ENCODE results near the gene BOK. TPM values are rescaled to one million over a fixed set of nuclear protein-coding genes. Genes with fewer than 3 reads are reported as not detected.

The BOK gene
- total RNA-seq, 1 experiment from 2014 or later = 41.5 TPM

DNA sequence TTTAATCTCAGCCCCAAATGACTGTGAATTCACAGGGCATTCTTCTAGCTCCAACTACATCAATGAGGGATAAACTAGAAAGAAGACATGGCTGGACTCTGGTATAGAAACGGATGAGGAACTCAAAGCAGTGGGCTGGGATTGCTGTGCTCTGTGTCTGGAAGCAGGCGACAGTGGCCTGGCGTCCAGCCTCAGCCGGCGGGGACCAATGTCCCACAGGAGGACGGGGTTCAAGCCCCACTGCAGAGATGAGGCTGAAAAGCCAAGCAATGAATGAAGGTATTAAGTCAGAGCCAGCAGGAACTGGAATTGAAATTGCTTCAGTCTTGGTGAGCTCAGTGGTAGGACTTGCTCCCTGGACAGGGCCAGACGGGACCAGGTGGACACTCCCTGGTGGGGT, 24.3 kb upstream of the BOK start:
- Histone ChIP-seq H3K4me2 (ENCODE audit: low read length) (no peak overlapping the region), H3K4me3 (replicated peaks in 1 of 2; ENCODE audit: low read depth in 1 of 2, low read length in 2 of 2) (no peak overlapping the region), H3K27me3 (ENCODE audit: insufficient read depth, low read length) (no peaks in the 10 kb centered on the region), H3K9me3 (ENCODE audit: control insufficient read depth in 1 of 2, insufficient read depth in 1 of 2, low read depth in 1 of 2, low read length in 2 of 2) (no peaks in the 10 kb centered on the region), H3K9me2 (ENCODE audit: insufficient read depth) (no peaks in the 10 kb centered on the region), H3K79me2 (ENCODE audit: insufficient read depth, low read length) (no peaks in the 10 kb centered on the region), H4K20me1 (ENCODE audit: insufficient read depth) (no peaks in the 10 kb centered on the region), H2AFZ (ENCODE audit: low read depth, low read length, poor library complexity, severe bottlenecking) (no peak overlapping the region), H3K4me1 (ENCODE audit: control insufficient read depth in 1 of 2, insufficient read depth in 2 of 2, low read length in 2 of 2) (no peaks in the 10 kb centered on the region), H3K9ac (ENCODE audit: low read length) (no peak overlapping the region), H3K27ac (ENCODE audit: low read depth, low read length) (no peak overlapping the region), H3K36me3 (ENCODE audit: control insufficient read depth in 1 of 2, insufficient read depth in 2 of 2, low read length in 2 of 2) (no peaks in the 10 kb centered on the region)
- DNase-seq (ENCODE audit: low read depth, low spot score) (no peak), ATAC-seq (no peak)
- no TSS peak for BruUV-seq (replicated peaks)
- ChIA-PET CTCF (no interaction called here), POLR2A (no interaction called here), RAD21 (ENCODE audit: low non-redundant PET in 1 of 2, low total read pairs in 2 of 2, uncharacterized antibody in 2 of 2, unreplicated experiment in 2 of 2) (no interaction called here)
- TF ChIP-seq TCF7L2 (IDR thresholded peaks at IDR 0.05; ENCODE audit: borderline replicate concordance, extremely low read depth, insufficient read depth, insufficient read length) (no peak), POLR2A (IDR thresholded peaks at IDR 0.05; ENCODE audit: borderline replicate concordance, extremely low read depth, insufficient read depth, insufficient read length) (no peak), CEBPB (IDR thresholded peaks at IDR 0.05; ENCODE audit: low read depth) (no peak), ELF1 (IDR thresholded peaks at IDR 0.05; ENCODE audit: borderline replicate concordance, low read depth) (no peak), EGR1 (IDR thresholded peaks at IDR 0.05; ENCODE audit: low read depth) (no peak), SRF (IDR thresholded peaks at IDR 0.05; ENCODE audit: low read depth) (no peak), ZNF274 (IDR thresholded peaks at IDR 0.05; ENCODE audit: low read depth, low read length) (no peak), JUND (IDR thresholded peaks at IDR 0.05) (no peak), SIN3A (IDR thresholded peaks at IDR 0.05; ENCODE audit: low read depth) (no peak), FOSL1 (IDR thresholded peaks at IDR 0.05; ENCODE audit: low read depth) (no peak)
- TF ChIP-seq, protein P1, sequence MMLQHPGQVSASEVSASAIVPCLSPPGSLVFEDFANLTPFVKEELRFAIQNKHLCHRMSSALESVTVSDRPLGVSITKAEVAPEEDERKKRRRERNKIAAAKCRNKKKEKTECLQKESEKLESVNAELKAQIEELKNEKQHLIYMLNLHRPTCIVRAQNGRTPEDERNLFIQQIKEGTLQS (IDR thresholded peaks at IDR 0.05) = no peak
- TF ChIP-seq, protein P2, sequence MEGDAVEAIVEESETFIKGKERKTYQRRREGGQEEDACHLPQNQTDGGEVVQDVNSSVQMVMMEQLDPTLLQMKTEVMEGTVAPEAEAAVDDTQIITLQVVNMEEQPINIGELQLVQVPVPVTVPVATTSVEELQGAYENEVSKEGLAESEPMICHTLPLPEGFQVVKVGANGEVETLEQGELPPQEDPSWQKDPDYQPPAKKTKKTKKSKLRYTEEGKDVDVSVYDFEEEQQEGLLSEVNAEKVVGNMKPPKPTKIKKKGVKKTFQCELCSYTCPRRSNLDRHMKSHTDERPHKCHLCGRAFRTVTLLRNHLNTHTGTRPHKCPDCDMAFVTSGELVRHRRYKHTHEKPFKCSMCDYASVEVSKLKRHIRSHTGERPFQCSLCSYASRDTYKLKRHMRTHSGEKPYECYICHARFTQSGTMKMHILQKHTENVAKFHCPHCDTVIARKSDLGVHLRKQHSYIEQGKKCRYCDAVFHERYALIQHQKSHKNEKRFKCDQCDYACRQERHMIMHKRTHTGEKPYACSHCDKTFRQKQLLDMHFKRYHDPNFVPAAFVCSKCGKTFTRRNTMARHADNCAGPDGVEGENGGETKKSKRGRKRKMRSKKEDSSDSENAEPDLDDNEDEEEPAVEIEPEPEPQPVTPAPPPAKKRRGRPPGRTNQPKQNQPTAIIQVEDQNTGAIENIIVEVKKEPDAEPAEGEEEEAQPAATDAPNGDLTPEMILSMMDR (IDR thresholded peaks at IDR 0.05 in 2 of 3, conservative IDR thresholded peaks at IDR 0.05 in 1 of 3; ENCODE audit: borderline replicate concordance in 1 of 3, insufficient read depth in 1 of 3, low read depth in 2 of 3, low read length in 2 of 3) = no peak
- TF ChIP-seq, protein P3, sequence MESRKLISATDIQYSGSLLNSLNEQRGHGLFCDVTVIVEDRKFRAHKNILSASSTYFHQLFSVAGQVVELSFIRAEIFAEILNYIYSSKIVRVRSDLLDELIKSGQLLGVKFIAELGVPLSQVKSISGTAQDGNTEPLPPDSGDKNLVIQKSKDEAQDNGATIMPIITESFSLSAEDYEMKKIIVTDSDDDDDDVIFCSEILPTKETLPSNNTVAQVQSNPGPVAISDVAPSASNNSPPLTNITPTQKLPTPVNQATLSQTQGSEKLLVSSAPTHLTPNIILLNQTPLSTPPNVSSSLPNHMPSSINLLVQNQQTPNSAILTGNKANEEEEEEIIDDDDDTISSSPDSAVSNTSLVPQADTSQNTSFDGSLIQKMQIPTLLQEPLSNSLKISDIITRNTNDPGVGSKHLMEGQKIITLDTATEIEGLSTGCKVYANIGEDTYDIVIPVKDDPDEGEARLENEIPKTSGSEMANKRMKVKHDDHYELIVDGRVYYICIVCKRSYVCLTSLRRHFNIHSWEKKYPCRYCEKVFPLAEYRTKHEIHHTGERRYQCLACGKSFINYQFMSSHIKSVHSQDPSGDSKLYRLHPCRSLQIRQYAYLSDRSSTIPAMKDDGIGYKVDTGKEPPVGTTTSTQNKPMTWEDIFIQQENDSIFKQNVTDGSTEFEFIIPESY (IDR thresholded peaks at IDR 0.05; ENCODE audit: extremely low read depth, insufficient replicate concordance, low read length) = no peak
- intact Hi-C loops (cut with micrococcal nuclease) = no loop called here

All from HCT116 (cell line).